Ramos (cell line): Measurements from ENCODE around the gene TRMT2A.

Source experiments
- in situ Hi-C: fragments of 300-500 bp; cut with MboI; formaldehyde crosslinking; loops from one replicate; pipeline ENCODE4 v1.14.3; 2022; ENCODE audit warnings: low sequenced_read_pairs; ENCODE audit not compliant: unreplicated experiment

The TRMT2A gene

GRCh38 chr22:20091690-20092476 is 25.1 kb downstream of the TRMT2A start:
- in situ Hi-C loops, result no loop called here

GRCh38 chr22:20090730-20091240 is 26.2 kb downstream of the TRMT2A start:
- in situ Hi-C loops, result no loop called here

- in situ Hi-C loops, result no loop called here
Observed at GRCh38 chr22:20089977-20090729, 26.9 kb downstream of the TRMT2A start.

- in situ Hi-C loops, result no loop called here
Observed at GRCh38 chr22:20089226-20089976, 27.6 kb downstream of the TRMT2A start.

- in situ Hi-C loops, result no loop called here
Observed at GRCh38 chr22:20088263-20088648, 28.8 kb downstream of the TRMT2A start.

GRCh38 chr22:20087319-20088262 is 29.4 kb downstream of the TRMT2A start:
- in situ Hi-C loops, result no loop called here

GRCh38 chr22:20086763-20087162 is 30.3 kb downstream of the TRMT2A start:
- in situ Hi-C loops, result no loop called here

- in situ Hi-C loops, result no loop called here
Observed at GRCh38 chr22:20086101-20086599, 30.9 kb downstream of the TRMT2A start.

GRCh38 chr22:20085651-20086050 is 31.4 kb downstream of the TRMT2A start:
- in situ Hi-C loops, result no loop called here

- in situ Hi-C loops, result no loop called here
Observed at GRCh38 chr22:20084547-20085413, 32.2 kb downstream of the TRMT2A start.

GRCh38 chr22:20083891-20084546 is 33.0 kb downstream of the TRMT2A start:
- in situ Hi-C loops, result no loop called here

GRCh38 chr22:20083157-20083890 is 33.7 kb downstream of the TRMT2A start:
- in situ Hi-C loops, result no loop called here

GRCh38 chr22:20080776-20081654 is 36.0 kb downstream of the TRMT2A start:
- in situ Hi-C loops, result no loop called here

GRCh38 chr22:20080445-20080775 is 36.6 kb downstream of the TRMT2A start:
- in situ Hi-C loops, result no loop called here

- in situ Hi-C loops, result no loop called here
Observed at GRCh38 chr22:20079745-20080444, 37.1 kb downstream of the TRMT2A start, which contains the start of gene DGCR8. DGCR8 (plus strand) TSS chr22:20080241; CDS start chr22:20085964, 5,723 bp downstream.
